ENCODE results near the gene BAIAP2L2. TPM values are rescaled to one million over a fixed set of nuclear protein-coding genes. Genes with fewer than 3 reads are reported as not detected.
A peak's percentile ranks its signal among the peaks of the same experiment; 100 is the strongest.

The BAIAP2L2 gene
- total and polyA plus RNA-seq, 2 donors (not counting 1 experiment from before 2014, with no cell fraction given), result 0.96 to 1.2 TPM

GRCh38 chr22:38114484-38115398, 4.3 kb upstream of the BAIAP2L2 start:
- Histone ChIP-seq H3K4me3 (ENCODE audit: control extremely low read depth in 1 of 5, extremely low read depth in 1 of 5, insufficient read depth in 1 of 5, low read depth in 2 of 5, low read length in 4 of 5) (no peak overlapping the region), H4K20me1 (ENCODE audit: control insufficient read depth, insufficient read depth, low read length, poor library complexity, severe bottlenecking) (no peaks in the 10 kb centered on the region), H3K4me2 (replicated peaks; ENCODE audit: low read depth, low read length, poor library complexity, severe bottlenecking) (no peak overlapping the region), H2AFZ (ENCODE audit: insufficient read depth, low read depth, low read length, poor library complexity, severe bottlenecking) (no peak overlapping the region), H3K79me2 (ENCODE audit: control insufficient read depth, insufficient read depth, low read length) (no peaks in the 10 kb centered on the region), H3K4me1 (ENCODE audit: control insufficient read depth in 2 of 2, insufficient read depth in 2 of 2, low read length in 2 of 2) (peaks cover 0 to 3% of the 10 kb centered on the region in 2 donors), H3K9me3 (ENCODE audit: control extremely low read depth in 1 of 3, control insufficient read depth in 2 of 3, insufficient read depth in 1 of 3, low read length in 2 of 3) (peaks cover 0 to 7% (median 0%) of the 10 kb centered on the region in 3 donors), H3K27me3 (replicated peaks in 1 of 4; ENCODE audit: control extremely low read depth in 1 of 4, control insufficient read depth in 3 of 4, insufficient read depth in 4 of 4, low read length in 3 of 4) (no peaks in the 10 kb centered on the region), H3K9ac (ENCODE audit: low read length) (no peak overlapping the region), H3K27ac (ENCODE audit: low read length in 2 of 2) (no peak overlapping the region), H3K36me3 (replicated peaks in 1 of 2; ENCODE audit: control extremely low read depth in 1 of 2, control insufficient read depth in 1 of 2, extremely low read depth in 1 of 2, insufficient read depth in 2 of 2, low read length in 1 of 2) (peaks cover 0 to 9% of the 10 kb centered on the region in 2 experiments)
- CTCF ChIA-PET, result interaction anchor here (0.6 to 3.7 kb wide), 19 partner anchors 17 to 1476 kb away, joined by 3 to 25 read pairs (median 3); no protein-coding TSS in a partner anchor
- DNase-seq, result peak; percentile 76
- peak; percentile 86 for TF ChIP-seq CTCF (IDR thresholded peaks at IDR 0.05)
- TF ChIP-seq EZH2 (IDR thresholded peaks at IDR 0.05; ENCODE audit: borderline replicate concordance, insufficient read depth, low read depth, low read length, poor library complexity, severe bottlenecking), result no peak
- Mint-ChIP-seq H3K27me3 (no peaks in the 10 kb centered on the region), H3K4me3 (no peak overlapping the region), H3K4me1 (peaks cover 2% of the 10 kb centered on the region), H3K27ac (no peak overlapping the region), H3K9me3 (ENCODE audit: insufficient read depth) (no peaks in the 10 kb centered on the region)
- intact Hi-C loops (cut with micrococcal nuclease), result loop anchor here (5.0 kb wide), 1 partner anchor 88 kb away; the partner anchor contains the start of gene MAFF
- 66% methylated on average over 31 of the region's 32 CpGs for WGBS (ENCODE audit: insufficient coverage)
- POLR2A ChIA-PET, result interaction anchor here (0.6 kb wide), 1 partner anchor 115 kb away, joined by 3 read pairs; no protein-coding TSS in a partner anchor
- peak; percentile 86 for ATAC-seq (ENCODE audit: low read depth)

Measured in B cell (primary cell).